NCI-H1417 treated with DMSO at 0.1 percent for 48 hours (cell line): Measurements from ENCODE around the gene RPAP3.

ENCODE experiments used
- DNase-seq: peaks from one replicate; lab custom pipeline; 2025; lab: John Stamatoyannopoulos, UW

Gene RPAP3

DNA sequence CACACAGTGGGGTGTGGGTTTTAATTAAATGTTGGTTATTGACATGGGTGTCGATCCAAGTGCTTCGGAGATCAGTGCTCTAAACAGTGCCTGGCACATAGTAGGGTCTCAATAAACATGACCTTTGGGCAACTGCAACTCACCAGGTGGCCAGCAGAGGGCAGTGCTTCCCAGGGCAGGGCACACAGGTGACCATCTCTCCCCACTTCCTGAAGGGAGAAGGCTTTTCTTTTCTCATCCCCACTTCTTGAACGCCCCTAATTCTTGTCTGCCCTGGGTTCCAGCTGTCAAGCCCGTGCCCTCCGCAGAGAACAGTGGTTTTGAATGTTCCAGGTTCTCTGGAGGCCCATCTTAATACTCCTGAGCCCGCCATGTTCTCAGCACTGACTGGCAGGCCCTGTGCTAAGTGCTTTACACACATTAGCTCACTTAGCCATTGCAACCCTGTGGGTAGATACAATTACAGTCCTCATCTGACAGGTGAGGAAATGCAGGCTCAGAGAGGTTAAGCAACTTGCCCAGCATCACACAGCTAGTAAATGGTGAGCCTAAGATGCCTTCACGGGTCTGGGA lies 36.5 kb upstream of the RPAP3 start:
- no peak for DNase-seq

DNA sequence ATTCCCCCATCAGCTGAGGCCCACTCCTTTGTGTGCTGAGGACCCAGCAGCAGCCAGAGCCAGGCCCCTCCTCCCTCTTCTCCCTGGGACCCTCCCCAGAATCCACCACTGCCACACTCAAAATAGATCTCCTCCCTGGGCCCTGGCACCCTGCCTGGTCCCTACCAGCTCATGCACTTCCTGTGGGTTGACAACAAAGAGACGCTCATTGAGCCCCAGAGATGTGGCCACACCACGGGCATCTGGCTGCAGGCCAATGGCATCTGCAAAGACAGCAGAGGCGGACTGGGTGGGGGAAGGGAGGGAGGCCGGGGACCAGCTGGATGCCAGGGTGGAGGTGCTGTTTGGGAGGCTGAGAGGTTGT lies 35.5 kb upstream of the RPAP3 start:
- DNase-seq = no peak

DNA sequence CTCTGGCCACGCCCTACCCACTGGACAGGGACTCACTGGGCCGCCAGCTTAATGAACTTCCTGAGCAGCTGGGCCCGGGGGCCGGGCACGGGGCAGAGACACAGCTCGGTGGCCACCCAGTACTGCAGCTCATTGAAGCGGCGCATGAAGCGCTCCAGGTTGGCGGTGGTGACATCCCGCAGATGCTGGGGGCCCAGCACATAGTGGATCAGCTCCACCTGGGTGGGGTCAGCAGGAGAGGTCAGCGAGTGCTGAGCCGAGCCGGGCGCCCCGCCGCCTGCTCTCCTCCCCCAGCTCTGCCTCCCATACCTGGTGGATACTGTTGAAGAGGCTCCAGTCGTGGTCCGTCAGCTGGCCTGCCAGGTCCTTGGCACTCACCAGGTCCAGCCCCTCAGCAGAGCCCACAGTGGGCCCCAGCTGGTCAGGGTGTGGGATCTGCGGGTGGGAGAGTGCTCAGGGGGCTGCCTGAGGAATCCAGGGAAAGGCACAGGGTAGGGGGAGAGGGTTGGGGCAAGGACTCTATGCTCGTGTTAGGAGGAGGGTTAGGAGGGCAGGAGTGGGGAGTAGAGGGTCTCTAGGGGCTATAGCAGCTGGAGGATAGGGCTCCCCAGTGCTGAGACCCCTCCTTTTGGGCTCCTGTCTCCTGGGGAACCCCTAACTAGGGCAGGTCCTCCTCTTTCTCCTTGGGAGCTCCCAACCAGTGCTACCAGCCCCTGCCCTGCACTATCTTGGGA lies 34.9 kb upstream of the RPAP3 start:
- no peak for DNase-seq

DNA sequence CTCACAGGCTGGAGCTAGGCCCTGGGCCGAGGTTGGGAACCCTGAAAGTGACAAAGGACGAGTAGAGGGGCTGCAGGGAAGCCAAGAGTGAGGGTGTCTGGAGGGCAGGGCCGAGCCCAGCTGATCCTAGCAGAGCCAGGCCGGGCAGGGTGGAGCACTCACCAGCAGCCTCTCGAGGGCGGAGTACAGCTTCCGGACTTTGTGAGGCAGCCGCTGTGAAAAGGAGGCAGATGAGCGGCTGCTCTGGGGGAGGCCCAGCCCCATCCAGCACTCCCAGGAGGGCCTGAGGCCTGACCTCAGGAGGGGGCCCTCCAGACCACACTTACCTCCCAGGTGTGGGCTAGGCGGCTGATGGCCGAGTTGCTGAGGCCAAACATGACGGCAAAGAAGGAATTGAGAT lies 34.1 kb upstream of the RPAP3 start:
- DNase-seq = no peak

DNA sequence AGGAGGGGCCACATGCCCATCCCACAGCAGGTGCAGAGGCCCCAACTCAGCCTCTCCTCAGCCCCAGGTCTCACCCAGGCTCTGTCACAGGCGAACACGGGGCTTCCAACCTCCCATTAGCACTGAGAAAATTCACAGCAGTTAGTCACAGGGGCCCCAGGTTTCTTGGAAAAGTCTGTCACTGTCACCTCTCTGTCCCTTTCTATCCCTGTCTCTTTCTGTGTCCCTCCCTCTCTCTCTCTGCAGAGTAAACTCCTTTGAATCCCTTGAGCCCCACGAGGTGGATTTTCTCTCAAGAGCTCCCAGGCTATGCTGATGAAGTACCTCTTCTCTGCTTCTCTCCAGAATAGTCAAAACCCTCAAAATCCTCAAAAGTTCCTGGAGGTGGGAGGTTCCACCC lies 33.5 kb upstream of the RPAP3 start:
- DNase-seq = no peak

DNA sequence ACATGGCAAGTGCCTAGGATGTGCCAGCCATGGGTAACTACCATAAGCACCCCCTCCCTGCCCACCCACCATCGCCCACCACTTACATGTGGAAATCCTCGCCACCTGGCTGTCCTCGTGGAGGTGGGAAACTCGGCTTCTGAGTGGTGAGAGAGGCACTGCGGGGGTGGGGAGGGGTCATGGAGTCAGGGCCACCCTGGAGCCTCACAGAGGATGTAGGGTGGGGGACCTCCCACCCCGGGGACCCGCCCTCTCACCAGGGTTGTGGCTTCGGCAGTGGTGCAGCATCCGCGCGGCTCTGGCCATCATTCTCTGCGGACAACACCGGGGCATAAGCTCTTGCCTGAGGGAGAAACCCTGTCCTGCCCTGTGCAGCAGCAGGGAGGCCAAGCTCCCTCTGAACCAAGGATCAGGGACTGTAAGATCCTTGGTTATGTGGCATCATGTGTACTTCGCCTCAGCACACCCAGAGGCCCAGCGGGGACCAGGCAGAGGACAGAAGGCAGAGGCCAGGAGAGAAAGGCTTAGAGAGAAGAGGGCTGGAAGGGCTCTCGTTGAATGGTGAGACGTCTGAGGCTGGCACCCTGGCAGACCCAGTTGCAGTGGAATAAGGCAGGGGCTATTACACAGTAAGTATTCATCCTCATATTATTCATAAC lies 32.2 kb upstream of the RPAP3 start:
- no peak for DNase-seq

DNA sequence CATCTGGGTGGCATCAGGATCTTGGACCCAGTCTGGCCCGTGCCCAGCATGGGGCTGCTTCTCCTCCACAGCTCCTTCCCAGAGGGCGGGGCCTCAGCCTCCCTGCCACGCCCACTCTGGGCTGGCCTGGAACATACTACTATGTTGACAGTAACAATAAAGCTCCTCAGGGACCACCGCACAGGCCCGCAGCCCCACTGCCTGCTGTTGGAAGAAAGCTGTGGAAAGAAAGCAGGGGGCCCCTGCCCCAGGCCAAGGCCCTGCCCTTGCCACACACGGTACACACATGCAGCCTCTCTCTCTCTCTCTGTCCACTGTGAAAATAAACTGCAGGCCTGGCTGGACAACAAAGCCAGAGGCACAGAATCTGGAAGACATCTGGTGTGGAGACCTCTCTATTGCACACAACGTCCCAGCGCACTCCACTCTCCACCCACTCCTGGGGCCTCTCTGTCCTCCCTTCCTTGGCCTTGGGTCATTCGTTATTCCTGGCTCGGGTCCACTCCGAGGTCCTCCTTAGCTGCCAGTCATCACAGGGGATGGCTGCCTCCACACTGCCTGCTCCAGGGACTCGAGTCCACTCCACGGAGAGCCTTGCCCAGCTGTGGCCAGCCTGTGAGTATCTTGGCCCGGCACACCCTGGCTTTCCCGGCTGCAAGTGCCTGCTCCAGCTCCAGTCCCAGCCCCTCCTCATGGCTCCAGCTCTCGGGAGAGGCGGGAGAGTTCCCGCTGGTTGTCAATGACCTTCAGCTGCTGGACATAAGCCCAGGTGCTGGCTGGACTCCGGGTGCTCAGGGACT lies 31.2 kb upstream of the RPAP3 start:
- DNase-seq = no peak

DNA sequence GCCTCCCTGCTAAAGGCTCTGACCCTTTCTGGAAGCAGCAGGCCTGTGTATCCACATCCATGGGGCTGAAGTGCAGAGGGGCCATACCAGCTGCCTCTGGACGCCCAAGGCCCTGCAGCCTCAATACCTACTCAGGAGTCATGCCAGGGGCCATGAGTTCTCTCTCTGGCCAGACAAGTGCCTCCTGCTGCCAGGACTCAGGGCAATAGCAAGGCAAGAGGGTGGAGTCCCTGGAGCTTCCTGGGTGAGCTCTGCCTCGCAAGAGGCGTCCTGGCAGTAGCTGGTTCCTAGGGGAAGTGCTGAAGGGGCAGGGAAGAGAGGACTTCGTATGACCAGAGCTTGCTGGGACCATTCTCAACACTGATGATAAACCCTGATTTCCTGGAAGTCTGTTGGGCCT lies 30.4 kb upstream of the RPAP3 start:
- no peak for DNase-seq

DNA sequence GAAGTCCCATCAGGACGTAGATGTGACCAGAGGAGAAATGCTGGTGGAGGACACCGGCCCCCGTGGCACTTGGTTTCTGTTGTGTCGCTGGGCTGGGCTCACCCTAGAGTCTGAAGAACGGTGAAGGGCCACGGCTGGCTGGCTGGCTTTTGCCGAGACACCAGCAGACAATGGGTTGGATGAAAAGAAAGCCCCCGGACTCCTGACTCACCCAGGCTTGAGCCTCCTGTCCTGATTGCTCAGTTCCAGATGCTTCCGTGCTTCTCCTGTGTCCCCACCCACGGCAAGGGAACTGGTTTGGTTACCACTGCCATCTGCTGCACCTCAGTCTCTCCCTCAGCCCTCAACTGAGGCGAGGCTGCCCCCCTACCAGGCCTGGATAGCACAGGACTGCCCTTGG lies 29.8 kb upstream of the RPAP3 start:
- DNase-seq = no peak

DNA sequence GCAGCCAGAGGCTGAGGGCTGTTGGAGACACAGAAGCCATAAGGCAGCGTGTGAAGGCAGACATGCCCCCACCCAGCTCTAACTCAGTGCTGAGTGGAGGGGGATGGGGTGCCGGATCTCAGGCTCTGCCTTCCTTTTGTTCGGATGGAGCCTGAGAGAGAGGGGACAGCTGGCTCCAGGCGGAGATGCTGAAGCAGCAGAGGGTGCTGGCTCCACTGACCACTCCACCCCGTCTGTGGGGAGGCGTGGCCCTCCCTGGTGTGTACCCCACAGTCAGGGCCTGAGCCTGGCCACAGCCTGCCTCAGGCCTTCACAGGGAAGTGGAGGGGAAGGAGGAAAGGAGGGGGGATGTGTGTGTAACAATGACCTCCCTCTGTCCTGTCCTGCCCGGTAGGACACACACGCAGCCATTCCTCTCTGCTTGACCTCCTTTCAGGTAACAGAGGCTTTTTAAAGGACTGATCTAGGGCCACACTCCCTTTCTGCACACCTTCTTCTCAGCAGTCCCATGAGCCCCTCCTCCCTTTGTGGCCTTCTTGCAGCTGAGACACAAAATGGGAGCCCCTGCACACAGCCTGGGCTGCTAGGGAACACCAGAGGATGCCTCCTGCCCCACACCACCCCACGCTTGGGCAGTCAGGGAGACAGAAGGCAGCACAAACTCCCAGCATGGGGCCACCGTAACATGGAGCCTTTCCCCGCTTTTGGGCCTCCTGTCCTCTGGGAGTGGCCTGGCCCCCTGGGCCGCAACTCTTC lies 29.1 kb upstream of the RPAP3 start:
- no peak for DNase-seq

DNA sequence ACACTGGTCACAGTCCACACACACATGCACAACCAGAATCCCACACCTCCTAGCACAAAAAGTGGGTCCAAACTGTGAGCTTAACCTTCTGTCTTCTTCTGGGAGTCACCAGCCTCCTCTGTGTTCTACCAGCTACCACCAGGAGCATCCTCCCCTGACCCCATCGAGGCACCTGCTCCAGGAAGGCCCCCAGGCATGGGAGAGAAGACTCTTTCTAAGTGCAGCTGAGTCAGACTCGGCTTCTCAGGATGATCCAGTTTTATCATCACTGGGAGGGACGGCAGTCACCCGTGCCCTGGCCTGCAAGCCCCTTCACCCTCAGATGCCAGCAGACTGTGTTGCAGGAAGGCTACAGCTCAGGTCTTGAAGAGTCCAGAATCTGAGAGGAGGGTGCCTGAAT lies 27.3 kb upstream of the RPAP3 start:
- no peak for DNase-seq

DNA sequence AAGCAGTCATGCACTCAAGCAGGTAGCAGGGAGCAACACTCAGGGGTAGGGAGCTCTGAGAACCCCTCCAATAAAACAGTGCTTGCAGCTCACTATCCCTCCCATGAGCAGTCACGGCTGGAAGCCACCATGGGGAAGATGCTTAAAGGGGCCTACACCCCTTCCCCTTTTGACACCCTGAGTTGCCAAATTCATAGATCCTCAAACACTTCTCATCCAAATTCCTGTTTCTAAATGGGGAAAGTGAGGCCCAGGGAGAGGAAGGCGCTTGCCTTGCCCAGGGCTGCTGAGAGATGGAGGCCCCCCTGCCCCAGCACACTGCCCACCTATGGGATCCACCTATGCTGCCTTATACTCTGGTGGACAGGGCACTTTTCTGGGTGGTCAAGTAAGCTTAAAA lies 26.7 kb upstream of the RPAP3 start:
- no peak for DNase-seq

DNA sequence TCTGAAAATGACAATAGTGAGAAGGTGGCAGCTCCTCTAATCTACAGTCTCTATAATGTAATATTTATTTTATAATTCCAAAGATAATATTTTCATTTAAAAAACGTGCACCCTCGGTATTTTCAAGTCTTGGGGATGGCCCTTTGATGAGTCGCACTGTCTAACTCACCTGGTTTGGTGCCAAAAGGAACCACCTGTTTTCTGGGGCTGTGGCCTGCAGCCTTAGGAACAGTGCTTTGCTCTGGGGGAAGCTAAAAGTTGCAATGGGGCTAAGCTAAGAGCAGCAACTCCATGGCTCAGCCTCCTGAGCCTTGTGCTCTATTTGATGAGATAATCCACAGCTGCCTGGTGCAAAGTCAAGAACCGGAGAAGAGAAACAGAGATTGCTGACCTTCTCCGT lies 25.9 kb upstream of the RPAP3 start:
- DNase-seq = no peak

DNA sequence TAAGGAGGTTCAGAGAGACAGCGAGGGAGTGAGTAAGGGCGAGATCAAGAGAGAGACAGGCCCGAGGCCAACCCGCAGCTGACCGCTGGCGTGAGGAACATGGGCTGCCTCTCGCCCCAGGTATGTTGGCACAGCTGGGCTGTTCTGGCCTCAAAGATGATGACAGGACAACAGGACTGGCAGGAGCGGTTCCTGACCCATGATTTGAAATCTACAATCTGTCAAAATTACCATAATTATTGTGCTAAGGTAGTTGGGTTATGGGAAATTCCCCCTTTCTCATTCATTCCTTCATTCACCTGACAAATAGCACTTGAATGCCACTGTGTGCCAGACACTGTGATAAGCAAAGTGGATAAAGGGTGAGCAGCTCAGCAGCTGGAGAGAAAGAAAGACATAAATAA lies 24.5 kb upstream of the RPAP3 start:
- DNase-seq = no peak

DNA sequence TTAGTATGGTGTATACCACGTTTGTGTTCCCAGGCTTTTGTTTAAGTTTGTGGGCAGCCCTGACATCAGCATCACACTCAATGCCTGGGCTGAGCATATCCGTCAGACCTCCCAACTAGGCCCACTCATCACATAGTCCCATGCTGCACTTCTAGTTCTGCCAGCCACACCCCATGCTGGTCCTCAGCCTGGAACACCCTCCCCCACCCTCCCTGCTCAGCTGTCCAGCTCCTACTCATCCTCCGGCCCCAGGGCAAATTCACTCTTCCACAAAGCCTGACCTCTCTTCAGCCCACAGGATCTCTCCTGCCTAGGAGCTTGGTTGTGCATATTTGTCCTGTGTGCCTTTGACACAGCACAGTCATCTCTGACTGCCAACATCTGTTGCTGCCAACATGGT lies 23.4 kb upstream of the RPAP3 start:
- DNase-seq = no peak

DNA sequence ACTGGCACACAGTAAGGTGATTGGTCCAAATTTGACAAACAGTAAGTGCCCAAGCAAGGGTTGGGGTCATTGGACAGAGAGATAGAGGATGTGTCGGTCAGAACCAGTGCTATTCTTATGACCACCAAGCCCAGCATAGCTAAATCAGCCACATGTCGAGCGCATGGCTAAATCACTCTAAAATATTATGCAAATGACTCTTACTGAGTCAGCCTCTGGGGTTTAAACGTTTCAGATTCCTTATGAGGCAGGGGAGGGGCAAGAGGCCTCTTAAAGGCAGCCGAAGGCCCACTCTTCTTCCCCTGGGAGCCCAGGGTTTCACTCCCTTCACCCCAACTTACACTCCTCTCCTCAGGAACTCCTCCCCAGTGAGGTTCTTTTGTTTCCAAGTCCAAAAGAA lies 20.1 kb upstream of the RPAP3 start:
- DNase-seq = no peak

DNA sequence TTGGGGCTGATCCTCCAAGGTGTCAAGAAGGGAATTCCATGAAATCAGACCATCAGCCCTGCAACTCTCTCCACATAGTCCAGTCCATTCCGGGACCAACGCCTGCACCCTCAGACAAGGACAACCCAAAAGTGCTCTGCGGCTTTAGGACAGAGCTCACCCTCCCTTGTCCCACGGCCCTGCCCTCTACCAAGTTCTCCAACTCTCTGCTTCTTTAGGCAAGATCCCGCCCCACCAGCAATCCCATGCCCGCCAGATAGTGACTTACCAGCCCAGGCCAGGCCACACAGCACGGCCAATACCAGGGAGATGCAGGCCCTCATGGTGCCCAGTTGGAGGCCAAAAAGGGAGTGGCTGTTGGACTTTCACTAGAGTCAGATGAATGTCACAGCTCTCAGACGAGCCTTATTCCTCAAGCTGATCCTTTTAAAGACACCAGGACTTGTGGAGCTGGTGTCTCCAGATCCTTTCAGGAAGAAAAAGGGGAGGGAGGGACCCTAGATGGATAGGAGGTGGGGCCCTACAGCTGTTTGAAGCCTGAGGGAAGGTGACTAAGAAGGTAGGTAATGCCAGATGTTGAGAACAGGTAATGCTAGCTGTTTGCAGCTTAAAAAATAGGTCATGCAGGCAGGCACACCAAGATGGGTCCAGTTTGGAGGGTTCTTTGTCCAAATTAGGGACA lies 19.4 kb upstream of the RPAP3 start, which contains the start of gene ENDOU:
ENDOU (minus strand) TSS at position 400 of the 682 bp plus-strand sequence; CDS start at position 323, 77 bp downstream.
- DNase-seq = no peak

DNA sequence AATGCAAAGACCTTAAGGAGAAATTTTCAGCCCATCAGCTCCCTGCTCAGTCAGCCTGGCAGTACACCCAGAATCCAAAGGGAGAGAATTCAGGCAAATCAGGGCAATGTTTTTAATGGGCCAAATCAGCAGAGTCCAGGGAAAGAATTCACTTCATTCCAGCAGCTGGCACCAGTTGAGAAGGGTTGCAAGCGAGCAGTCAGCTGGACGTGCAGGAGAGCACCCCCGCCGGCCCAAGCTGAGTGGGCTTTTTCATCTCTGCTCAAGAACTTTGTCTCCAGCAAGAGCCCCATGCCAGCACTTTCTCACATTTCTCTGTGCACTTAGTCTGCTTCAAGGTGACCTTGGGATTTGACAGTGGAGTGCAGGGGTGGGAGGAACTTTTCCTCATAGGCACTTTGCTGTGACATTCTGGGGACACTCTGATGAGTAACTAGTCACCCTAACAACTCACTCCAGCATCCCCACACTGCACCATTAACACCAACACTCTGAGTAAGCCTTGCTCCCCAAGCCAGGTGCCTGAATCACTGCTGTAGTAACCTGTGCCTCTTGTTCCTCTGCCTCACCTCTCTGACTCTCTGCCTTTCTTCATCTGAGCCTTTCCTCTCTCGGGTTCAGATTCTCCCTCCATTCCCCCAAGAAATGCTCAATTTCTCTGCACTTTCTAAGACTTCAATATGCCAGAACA lies 17.3 kb upstream of the RPAP3 start:
- DNase-seq = no peak

DNA sequence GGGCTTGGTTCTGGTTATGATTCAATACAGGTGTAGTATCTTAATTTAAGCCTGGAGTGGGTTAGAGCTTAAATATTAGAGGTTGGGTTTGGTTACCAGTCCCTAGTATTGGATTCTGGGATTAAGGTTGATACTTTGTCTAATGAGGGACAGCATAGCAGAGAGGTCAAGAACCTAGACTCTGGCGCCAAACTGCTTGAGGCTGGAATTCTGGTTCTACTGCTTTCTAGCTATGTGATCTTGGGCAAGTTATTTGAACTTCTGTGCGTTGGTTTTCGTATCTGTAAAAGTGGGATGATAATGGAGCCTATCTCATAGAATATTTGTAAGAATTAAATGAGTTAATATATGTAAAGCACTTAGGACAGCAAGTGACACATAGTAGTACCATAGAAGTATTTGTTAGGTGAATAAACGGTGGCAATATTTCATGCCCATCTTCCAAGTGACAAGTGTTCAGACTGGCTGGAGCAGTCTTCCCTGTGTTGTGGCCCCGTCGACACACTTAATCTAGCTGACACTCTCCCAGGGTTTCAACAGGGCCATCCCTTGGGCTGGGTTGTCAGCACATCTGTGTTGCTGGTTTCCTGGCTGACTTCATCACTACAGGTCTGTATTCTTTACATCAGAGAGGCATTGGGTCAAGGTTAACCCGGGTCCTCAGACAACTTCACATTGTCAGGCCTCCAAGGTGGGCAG lies 16.5 kb upstream of the RPAP3 start:
- DNase-seq = no peak

DNA sequence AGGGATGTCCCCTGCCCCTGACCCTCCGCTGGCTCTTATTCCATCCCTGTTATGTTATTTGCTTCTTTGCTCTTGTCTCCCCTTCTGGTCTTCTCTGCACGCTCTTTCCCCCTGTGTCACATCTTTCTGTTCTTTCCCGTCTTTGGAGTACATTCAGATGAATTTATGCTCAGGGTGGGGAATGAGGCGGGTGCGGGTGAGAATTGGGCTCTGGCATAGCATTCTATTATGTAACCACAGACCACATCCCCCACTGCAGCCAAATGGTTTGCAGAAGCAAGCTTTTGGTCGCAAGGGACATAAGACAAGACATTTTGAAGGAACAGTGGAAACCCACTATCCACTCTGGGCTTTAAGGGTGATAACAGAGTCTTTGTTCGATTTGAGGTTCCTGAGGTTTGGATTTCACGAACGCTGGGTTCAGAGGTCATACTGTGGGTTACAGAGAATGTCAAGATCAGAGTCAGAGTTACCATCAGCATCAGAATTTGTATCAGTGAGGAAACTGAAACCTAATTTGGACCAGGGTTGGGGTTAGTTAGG lies 15.7 kb upstream of the RPAP3 start:
- no peak for DNase-seq
